ENCODE results near the gene ABHD11.
"Not testable (repeated sequence)": the region's sequence is repeated elsewhere in the genome, so short reads cannot be mapped to it uniquely, and the experiment has no call there.

The ABHD11 gene

DNA sequence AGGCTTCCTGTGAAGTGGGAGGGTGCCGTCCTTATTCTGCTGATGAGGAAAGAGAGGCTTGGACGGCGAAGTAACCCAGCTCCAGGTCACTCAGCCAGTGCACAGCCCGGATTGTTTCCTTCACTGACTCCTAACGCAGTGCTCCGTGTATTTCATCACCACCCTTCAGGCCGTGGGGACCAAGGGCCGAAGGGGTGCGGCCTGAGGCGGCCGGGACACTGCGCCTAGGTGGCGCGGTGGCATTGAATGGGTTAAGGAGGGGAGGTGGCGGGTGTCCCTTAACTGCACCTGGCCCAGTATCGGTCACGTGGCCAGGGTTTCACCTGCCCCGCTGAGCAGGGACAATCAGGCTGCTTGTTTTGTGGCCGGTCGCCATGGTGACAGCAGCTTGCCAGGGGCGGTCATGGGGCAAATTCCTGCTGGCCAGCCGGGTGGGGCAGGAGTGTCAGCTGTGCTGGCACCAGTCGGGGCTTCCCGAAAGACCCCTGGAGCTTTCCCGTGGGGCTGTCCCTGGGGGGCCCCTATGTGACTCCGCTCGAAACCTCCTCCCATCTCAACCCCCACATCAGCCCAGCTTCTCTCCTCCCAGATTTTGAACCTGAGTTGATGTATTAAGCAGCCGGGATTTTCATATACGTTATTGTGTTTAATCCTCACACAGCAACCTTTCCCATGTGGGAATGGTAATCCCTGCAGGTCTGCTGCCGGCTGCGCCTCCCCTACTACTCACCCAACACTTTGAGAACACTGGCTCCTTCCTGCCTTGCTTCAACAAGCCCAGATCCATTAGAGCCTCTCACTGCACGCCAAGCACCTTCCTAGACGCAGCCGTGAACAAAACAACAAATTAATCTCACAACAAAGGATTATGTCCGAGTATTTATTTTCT lies 4.4 kb upstream of the ABHD11 start:
- DNase-seq (ENCODE audit: low read depth in 2 of 3, low spot score in 1 of 3): no peak

DNA sequence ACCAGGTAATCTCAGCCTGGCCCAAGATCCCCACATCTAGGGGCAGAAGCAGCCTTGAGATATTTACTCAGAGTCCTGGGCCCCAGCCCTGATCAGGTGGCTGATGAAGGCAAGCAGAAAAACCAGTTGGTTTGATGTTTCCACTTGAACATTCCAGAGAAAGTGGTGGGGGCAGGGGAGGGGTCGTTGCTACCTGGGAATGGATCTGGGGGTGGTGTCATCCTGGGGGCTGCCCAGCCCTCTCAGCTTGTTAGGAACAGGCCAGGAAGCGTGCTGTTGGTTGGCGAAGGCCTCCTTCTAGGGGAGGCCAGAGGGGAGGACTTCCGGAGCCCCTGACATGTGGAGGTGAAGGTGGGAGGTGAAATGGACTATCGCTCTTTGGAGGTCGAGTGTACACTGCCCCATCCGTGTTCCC lies 3.7 kb upstream of the ABHD11 start:
- DNase-seq (ENCODE audit: low read depth in 2 of 3, low spot score in 1 of 3): no peak

GRCh38 chr7:73741600-73741999 lies 3.0 kb upstream of the ABHD11 start:
- no peak for DNase-seq (ENCODE audit: low read depth in 2 of 3, low spot score in 1 of 3)

GRCh38 chr7:73740771-73741170 lies 2.2 kb upstream of the ABHD11 start:
- DNase-seq (ENCODE audit: low read depth in 2 of 3, low spot score in 1 of 3): no peak

DNA sequence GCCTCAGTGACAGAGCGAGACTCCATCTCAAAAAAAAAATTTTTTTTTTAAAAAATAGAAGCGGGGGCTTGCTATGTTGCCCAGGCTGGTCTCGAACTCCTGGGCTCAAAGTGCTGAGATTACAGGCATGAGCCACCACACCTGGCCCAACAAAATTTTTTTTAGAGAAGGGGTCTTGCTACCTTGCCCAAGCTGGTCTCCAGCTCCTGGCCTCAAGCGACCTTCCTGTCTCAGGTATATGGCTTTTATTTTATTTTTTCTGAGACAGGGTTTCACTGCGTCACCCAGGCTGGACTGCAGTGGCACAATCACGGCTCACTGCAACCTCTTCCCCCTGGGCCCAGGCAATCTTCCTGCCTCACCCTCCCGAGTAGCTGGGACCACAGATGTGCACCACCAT lies 1.6 kb upstream of the ABHD11 start:
- DNase-seq (ENCODE audit: low read depth in 2 of 3, low spot score in 1 of 3): no peak

- no peak for DNase-seq (ENCODE audit: low read depth in 2 of 3, low spot score in 1 of 3)
Measured at GRCh38 chr7:73739387-73739767, 775 bp upstream of the ABHD11 start.

- peak in 2 of 3 donors; percentile 57 to 65 for DNase-seq (ENCODE audit: low read depth in 2 of 3, low spot score in 1 of 3)
Measured at GRCh38 chr7:73738220-73738611, 386 bp downstream of the ABHD11 start.

- no peak for DNase-seq (ENCODE audit: low read depth in 2 of 3, low spot score in 1 of 3)
Measured at GRCh38 chr7:73737491-73738219, 947 bp downstream of the ABHD11 start.

DNA sequence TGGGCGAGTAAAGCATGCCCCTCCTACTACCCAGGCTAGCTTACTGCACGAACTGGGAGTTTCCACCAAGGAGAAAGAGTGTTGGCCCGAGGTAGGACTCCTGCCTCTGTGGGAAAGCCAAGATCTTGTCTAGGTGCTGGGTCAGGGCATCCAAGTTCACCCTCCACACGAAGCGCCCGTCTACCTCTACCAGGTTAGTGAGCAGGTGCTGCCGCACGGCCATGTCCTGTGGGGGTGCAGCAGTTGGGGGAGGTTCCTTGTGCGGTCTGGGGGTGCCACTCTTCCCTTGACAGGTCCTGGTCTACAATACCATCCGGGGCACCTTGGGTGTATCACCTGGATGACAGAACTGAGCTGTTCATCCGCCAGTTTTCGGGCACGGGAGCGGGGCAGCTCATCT lies 1.7 kb downstream of the ABHD11 start:
- no peak for DNase-seq (ENCODE audit: low read depth in 2 of 3, low spot score in 1 of 3)

DNA sequence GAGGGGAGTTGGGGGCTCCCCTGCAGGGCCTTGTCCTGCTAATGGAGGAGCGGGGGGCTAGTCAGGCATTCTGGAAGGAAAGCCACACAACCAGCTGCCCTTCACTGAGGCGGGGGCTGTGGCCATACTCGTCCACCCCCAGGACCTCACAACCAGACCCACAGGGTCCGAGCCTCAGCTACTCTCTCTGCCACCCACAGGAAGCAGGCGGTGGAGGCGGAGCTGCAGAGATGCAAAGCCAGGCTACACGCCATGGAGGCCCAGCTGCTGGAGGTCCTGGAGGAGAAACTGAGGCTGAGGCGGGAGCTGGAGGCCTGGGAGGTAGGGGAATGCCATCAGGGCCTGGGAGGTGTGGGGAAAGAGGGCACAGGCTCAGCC lies 3.1 kb downstream of the ABHD11 start:
- DNase-seq (ENCODE audit: low read depth in 2 of 3, low spot score in 1 of 3): no peak

DNA sequence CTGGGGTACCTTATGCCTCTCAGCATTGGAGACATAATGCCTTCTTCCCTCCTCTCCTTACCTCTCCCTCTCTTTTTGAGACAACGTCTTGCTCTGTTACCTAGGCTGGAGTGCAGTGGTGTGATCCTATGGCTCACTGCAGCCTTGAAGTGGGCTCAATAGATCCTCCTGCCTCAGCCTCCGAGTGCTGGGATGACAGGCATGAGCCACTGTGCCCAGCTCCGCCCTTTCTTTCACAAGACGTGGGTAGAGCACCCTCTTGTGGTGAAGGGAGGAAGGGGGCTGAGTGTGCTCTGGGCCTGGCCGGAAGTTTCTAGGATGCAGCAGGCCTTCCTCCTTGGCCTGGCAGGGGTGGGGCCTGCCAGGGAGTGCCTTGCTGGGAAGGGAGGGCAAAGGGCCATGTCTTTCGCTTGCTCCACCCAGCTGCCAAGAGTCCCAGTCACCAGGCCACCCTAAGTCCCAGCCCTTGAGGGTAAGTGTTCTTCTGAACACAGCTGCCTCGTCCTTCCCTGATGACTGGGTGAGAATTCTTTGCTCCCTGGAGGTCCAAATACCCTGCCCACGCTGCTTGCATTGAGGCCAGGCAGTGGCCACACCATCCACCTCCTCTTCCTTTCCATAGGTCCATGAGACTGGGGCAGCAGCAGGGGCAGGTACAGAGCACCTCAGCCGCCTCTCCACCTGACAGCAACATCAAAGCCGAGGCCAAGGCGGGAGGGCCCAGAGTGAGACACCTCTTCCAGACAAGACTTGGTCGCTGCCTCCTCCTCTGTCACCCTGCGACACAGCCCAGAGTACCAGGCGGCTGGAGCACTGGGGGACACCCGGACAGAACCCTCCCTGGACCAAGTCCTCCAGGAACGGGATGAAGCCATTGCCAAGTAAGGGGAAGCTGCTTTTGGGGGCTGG lies 3.7 kb downstream of the ABHD11 start:
- peak; percentile 71 to 90 (median 77) for DNase-seq (ENCODE audit: low read depth in 2 of 3, low spot score in 1 of 3)

- no peak for DNase-seq (ENCODE audit: low read depth in 2 of 3, low spot score in 1 of 3)
Measured at GRCh38 chr7:73732397-73732796, 6.2 kb downstream of the ABHD11 start.

- DNase-seq (ENCODE audit: low read depth in 2 of 3, low spot score in 1 of 3): no peak
Measured at GRCh38 chr7:73730485-73730884, 8.1 kb downstream of the ABHD11 start.

DNA sequence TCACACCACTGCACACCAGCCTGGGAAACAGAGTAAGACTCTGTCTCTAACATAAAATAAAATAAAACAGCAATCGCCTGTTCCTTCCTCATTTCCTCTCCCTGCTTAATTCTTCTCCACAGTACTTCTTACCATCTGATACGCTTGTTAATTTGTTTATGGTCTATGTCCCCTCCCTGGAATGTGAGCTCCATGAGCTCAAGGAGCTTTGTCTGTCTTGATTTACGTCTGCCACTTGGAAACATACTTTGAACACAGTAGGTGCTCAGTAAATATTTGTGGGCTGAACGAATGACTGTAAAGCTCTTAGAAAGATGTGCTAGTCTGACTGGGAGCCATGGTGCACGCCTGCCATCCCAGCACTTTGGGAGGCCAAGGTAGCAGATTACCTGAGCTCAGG lies 10.1 kb downstream of the ABHD11 start:
- DNase-seq (ENCODE audit: low read depth in 2 of 3, low spot score in 1 of 3): no peak

DNA sequence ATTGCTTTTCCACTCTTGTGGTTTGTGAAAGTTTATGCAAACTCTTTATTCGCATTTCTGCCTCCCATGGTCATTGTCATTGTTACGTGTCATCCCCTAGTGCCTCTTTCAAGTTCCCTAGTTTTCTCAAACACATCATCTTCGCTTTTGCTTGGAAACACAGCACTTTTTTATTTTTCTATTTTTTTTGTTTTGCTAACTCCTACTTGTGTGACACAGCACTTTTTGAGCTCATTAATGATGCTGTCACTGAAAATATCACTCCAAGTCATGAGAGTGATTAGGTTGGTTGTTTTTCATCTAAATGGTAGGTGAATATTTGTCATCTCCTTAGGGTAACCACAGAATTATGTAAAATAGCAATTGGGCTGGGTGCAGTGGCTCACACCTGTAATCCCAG lies 10.7 kb downstream of the ABHD11 start:
- no peak for DNase-seq (ENCODE audit: low read depth in 2 of 3, low spot score in 1 of 3)

DNA sequence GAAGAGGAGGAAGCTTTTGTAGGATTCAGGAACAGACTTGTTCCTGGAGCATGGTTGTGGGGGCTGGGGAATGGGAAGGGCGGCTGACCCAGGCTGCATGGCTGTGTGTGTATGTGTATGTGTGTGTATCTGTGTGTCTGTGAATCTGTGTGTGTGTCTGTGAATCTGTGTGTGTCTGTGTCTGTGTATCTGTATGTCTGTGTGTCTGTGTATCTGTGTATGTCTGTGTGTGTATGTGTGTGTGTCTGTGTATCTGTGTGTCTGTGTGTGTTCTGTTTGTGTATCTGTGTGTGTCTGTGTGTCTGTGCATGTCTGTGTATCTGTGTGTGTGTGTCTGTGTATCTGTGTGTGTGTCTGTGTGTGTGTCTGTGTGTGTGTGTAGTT lies 12.5 kb downstream of the ABHD11 start:
- no peak for DNase-seq (ENCODE audit: low read depth in 2 of 3, low spot score in 1 of 3)

DNA sequence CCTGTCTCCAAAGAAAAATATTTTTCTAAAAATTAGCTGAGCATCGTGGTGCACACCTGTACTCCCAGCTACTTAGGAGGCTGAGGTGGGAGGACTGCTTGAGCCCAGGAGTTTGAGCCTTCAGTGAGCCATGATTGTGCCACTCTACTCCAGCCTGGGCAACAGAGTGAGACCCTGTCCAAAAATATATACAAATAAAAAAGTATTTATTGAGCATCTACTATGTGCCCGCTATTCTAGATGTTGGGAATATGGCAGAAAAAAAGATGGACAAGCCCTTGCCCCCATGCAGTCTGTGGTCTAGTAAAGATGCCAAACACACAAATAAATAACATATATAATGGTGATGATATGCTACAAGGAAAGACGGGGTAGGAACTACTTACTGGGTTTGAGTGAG lies 14.8 kb downstream of the ABHD11 start:
- no peak for DNase-seq (ENCODE audit: low read depth in 2 of 3, low spot score in 1 of 3)

GRCh38 chr7:73722785-73723184 lies 15.8 kb downstream of the ABHD11 start:
- DNase-seq (ENCODE audit: low read depth in 2 of 3, low spot score in 1 of 3): no peak

DNA sequence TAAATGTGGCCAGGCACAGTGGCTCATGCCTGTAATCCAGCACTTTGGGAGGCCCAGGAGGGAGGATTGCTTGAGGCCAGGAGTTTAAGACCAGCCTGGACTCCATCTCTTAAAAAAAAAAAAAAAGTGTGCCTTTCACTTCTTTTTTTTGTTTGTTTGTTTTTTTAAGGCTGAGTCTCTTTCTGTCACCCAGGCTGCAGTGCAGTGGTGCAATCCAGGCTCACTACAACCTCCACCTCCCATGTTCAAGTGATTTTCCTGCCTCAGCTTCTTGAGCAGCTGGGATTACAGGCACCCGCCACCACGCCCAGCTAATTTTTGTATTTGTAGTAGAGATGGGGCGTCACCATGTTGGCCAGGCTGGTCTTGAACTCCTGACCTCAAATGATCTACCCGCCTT lies 16.4 kb downstream of the ABHD11 start:
- not testable (repeated sequence) for DNase-seq (ENCODE audit: low read depth in 2 of 3, low spot score in 1 of 3)

DNA sequence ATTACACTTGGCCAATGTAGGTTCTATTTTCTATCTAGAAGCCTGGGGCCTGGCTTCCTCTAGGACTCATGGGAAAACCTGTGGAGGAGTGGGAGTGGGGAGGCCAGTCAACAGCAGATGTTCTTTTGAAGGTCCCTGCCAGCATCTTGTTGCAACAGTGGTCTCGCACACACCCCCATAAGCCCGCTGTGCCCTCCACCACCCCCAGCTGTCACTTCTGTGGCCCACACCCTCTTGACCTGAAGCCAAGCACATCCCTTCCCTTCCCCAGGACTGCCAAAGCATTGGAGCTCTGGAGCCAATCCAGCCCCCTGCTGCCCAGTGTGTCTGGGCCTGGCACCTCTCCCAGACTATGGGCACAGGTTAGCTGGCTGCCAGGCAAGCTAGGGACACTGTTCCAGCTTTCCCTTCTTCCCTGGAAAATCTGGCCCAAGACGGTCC lies 17.2 kb downstream of the ABHD11 start:
- no peak for DNase-seq (ENCODE audit: low read depth in 2 of 3, low spot score in 1 of 3)

- DNase-seq (ENCODE audit: low read depth in 2 of 3, low spot score in 1 of 3): not testable (repeated sequence)
Measured at GRCh38 chr7:73720443-73720842, 18.2 kb downstream of the ABHD11 start.

GRCh38 chr7:73719806-73720169 lies 18.8 kb downstream of the ABHD11 start:
- no peak for DNase-seq (ENCODE audit: low read depth in 2 of 3, low spot score in 1 of 3)
